Effector CD8-positive, alpha-beta T cell (primary cell): ENCODE data around the gene MT1M.
"Not testable (repeated sequence)": the region's sequence is repeated elsewhere in the genome, so short reads cannot be mapped to it uniquely, and the experiment has no call there.

ENCODE experiments used
- DNase-seq: peaks from one replicate; lab custom pipeline; 2025; lab: John Stamatoyannopoulos, UW

Gene MT1M

DNA sequence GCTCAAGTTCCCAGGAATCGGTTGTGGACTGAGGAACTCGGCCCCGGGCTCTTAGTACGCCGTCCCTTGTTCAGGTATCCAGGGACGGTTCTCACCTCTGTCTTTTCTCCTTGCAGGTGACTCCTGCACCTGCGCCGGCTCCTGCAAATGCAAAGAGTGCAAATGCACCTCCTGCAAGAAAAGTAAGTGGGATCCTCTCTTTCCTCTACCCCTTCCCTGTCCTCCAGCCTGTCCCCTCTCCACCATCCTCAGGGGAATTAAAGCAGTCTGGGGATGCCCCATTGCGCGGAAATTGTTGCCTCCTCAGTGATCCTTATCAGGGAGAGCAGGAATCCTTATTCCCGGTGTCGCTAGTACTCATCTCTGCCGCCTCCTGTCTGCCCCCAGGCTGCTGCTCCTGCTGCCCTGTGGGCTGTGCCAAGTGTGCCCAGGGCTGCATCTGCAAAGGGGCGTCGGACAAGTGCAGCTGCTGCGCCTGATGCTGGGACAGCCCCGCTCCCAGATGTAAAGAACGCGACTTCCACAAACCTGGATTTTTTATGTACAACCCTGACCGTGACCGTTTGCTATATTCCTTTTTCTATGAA, 23.5 kb upstream of the MT1M start:
- DNase-seq = no peak

DNA sequence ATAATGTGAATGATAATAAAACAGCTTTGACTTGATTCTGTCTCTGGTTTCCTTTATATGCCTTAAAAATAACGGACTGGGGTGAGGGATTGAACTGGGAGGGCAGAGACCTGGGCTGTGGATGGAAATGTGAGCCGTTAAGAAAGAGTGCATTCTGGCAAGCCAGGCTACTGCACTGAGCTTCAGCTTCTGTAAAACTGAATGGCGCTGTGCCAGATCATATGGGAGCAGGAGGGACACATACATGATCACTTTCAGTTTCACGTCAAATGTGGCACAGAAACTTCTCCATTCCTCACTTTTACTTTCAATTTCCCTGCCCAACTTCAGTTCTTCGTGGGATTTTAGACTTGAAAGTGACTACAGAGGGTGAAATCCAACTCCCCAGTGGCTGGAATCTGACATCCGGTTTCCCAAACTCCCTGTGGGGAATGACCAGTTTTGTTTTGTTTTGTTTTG, 23.0 kb upstream of the MT1M start:
- DNase-seq = peak; percentile 52

GRCh38 chr16:56610017-56610608, 22.3 kb upstream of the MT1M start:
- peak; percentile 44 for DNase-seq

DNA sequence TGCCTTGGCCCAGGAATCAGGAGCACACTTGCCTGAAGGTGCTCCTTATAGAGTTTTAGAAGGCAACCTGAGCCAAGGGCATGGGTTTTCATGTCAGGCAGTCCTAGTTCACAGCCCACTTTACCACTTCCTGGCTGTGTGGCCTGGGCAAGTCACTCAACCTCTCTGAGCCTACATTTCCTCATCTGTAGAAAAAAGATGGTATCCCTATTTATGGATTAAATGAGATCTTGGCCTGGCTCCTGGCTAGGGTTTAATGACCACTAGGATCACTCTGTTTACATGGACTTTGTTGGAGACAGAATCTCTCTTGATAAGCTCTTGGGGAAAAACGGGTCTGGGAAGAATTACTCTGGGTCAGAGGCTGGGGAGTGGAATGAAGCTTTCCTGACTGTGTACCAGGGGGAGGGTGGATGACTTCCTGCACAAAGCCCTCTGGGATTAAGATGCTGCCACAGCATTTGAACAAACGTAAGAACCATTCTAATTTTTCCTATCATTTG, 21.8 kb upstream of the MT1M start:
- no peak for DNase-seq

DNA sequence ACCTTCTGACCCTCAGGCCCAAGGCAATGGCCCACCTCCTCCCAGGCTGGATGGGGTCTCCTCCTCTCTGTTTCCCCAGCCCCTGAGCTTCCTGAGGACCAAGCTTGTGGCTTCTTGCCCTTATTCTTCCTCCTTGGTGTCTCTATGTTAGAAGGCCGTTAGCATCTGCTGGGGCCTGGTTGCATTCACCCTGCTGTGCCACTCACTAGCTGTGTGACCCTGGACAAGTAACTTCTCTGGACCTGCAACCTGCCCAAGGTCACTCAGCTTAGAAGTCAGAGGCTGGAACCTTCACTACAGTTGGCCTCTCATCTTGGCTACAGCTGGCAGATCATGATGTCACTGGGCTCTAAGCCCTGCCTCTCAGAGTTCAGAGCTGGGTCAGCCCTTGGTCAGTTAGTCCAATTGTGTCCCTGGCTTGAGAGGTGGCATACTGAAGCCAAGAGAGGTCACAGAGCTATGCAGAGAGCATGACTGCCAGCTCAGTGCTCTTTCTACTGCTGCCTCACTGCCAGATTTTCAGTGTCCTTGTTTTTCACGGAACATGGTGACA, 21.1 kb upstream of the MT1M start:
- no peak for DNase-seq

DNA sequence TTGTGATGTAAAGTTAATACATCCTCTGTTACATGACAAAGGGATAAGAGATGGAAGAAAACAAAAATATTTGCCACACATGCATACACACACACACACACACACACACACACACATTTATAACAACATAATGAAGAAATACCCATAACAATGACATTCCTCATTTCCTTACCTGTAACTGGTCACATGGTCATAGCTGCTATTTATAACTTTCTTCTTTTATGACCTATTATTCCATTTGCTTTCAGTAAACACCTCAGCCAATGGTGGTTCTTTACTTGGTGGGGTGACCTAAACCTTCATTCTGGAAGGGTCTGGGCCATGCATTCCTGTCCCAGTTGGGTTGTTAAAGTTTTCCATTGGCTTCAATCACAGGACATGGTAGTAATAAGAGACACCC, 18.8 kb upstream of the MT1M start:
- no peak for DNase-seq

GRCh38 chr16:56614549-56614991, 17.9 kb upstream of the MT1M start:
- no peak for DNase-seq

DNA sequence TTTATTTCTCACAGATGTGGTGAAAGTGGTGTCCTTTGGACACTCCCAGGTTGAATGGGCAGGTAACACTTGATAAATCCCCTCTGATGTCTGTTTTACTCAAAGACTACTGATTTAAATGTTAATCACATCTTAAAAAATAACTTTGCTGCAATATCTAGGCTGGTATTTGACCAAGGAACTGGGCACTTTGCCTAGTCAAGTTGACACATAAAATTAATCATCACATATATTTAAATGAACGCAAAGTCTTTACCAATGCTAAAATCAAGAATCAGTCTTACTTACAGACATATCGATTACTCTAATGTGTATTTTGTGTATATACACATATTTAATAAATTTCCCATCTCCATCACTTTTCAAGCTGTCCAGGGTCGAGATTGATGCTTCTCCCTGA, 17.1 kb upstream of the MT1M start:
- no peak for DNase-seq

DNA sequence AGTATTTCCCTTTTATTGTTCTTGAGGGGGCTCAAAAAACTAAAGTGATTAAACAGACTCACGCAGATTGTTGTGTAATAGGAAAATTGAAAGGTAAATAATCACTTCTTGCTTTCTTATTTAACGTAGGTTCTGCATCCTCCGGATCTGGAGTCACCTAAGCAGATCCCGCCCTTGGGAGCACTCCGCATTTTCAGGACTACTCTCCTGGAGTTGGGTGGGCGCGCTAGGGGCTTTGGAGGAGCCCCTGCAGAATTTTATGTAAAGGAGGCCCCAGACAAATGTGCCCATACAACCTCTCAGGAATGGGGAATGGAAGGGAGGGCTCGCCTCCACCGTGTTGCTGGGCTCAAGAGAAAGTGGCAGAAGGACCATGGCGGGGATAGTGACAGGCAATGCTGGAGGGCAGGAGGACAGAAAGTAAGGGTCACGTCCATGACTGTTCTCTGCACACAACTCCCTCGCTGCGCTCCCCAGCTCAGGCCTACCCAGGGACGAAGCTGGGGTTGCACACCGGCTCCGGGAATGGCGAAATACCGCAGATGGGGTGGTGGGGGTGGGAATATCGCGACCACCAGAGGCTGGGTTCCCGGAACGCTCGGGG, 15.7 kb upstream of the MT1M start:
- no peak for DNase-seq

DNA sequence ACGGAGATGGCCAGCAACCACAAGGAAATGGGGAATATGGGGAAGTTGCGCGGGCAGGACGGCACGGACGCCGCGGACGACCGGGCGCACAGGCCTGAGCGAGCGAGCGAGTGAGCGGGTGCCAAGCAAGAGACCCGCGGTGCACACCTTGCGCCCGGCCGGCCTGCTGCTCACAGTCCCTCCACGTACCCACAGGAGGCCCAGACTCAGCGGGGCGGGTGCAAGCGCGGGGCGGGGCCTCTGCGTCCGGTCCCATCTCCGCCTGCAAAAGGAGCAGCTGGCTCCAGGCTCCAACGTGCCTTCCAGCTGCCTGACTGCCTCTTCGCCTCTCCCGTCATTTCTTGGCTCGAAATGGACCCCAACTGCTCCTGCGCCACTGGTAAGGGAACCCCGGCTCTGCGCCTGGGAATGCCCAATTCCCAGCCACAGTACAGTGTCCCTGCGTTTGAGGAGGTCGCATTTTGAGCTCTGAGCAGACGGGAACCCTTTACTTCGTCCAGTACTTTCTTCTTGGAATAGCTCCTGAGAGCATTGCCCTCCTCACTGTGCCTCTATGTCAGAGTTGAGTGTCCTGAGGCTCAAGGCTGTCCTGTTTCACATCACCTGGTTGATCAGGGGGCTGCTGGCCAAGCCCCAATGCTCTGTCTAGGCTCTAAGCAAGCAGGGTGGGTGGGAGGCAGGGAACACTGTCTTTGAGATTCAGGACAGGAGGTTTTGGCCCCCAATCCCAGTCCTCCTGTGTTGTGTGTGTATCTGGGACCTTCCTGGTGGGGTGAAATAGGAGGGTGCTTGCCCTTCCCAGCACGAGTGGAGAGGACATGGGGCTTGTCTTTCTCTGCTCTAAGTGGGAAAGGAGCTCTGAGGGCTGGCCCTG, 15.0 kb upstream of the MT1M start:
- peak; percentile 14 for DNase-seq

GRCh38 chr16:56618138-56618537, 14.3 kb upstream of the MT1M start:
- no peak for DNase-seq

GRCh38 chr16:56620339-56620897, 12.0 kb upstream of the MT1M start:
- no peak for DNase-seq

DNA sequence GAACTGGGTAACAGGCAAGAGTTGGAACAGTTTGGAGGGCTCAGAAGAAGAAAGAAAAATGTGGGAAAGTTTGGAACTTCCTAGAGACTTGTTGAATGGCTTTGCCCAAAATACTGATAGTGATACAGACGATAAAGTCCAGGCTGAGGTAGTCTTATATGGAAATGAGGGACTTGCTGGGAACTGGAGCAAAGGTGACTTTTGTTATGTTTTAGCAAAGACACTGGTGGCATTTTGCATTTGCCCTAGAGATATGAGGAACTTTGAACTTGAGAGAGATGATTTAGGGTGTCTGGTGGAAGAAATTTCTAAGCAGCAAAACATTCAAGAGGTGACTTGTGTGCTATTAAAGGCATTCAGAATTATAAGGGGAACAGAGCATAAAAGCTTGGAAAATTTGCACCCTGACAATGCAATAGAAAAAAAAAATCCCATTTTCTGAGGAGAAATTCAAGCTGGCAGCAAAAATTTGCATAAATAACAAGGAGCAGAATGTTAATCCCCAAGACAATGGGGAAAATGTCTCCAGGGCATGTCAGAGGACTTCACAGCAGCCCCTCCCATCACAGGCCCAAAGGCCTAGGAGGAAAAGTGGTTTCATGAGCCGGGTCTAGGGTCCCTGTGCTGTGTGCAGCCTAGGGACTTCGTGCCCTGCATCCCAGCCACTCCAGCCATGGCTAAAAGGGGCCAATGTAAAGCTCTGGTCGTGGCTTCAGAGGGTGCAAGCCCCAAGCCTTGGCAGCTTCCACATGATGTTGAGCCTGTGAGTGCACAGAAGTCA, 10.6 kb upstream of the MT1M start:
- not testable (repeated sequence) for DNase-seq

DNA sequence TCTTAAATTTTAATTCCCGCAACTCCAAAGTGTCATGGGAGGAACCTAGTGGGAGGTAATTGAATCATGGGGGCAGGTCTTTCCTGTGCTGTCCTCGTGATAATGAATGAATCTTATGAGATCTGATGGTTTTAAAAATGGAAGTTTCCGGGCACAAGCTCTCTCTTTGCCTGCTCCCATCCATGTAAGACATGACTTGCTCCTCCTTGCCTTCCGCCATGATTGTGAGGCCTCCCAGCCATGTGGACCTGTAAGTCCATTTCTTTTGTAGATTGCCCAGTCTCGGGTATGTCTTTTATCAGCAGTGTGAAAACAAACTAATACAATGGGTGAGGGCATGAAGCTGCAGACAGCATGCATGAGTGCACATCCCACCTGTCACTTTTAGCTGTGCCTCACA, 9.3 kb upstream of the MT1M start:
- not testable (repeated sequence) for DNase-seq

DNA sequence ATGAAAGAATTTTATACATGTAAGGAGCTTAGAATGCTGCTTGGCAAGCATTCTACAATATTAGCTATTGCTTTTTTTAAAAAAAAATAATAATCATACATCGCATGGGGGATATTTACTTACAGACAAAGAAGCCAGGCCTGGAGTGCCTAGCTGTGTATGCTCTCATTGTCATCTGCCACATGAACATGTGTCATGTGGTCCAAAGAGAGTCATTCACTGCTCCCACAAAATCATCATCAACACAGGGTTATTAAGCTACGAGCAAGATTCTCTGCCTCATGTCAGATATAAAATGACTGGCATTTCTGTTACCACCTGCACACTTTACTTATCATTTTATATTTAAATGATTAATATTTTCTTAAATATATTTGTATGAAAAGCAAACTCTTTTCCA, 8.8 kb upstream of the MT1M start:
- DNase-seq = no peak

- no peak for DNase-seq
Observed at GRCh38 chr16:56625140-56625942, 7.1 kb upstream of the MT1M start, which contains the start of gene MT1E. Gene MT1E, plus strand, starts transcription at chr16:56625781. Its CDS starts 71 bp downstream, at chr16:56625852.

DNA sequence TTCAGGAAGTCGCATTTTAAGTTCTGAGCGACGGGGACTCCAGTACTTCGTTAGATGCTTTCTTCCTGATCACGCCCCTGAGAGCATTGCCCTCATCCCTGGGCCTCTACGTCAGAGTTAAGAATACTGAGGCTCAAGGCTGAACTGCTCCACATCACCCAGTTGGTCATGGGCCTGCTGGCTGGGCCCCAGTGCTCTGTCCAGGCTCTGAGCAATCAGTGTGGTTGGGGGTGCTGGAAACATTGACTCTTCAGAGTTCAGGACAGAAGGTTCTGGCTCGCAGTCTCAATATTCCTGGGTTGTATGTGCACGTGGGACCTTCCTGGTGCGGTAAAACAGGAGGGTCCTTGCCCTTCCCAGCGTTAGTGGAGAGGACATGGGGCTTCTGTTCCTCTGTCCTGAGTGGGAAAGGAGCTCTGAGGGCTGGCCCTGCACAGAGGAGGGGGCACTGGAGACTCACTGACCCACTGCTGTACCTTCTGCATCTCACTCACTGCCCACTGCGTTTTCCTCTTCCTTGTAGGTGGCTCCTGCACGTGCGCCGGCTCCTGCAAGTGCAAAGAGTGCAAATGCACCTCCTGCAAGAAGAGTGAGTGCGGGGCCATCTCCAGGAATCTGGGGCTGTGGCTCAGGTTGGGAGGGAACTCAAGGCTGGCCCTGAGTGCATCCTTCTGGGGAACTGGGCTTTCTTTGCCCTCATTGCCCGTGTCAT, 6.4 kb upstream of the MT1M start:
- DNase-seq = no peak

GRCh38 chr16:56626685-56627084, 5.8 kb upstream of the MT1M start:
- DNase-seq = no peak
